Omental fat pad (tissue), 4 donors: ENCODE results near the gene FXYD2. TPM values are rescaled to one million over a fixed set of nuclear protein-coding genes. Genes with fewer than 3 reads are reported as not detected.
A peak's percentile ranks its signal among the peaks of the same experiment; 100 is the strongest.
"Not testable (repeated sequence)": the region's sequence is repeated elsewhere in the genome, so short reads cannot be mapped to it uniquely, and the experiment has no call there.

Source experiments
- ATAC-seq: fragments of 150-250 bp; one replicate; pipeline ENCODE4 v1.9.1; 2016; ENCODE audit warnings: mild to moderate bottlenecking, moderate library complexity; ENCODE audit not compliant: low FRiP score
- DNase-seq: peaks from one replicate; pipeline ENCODE4 v3.0.0-alpha.2; 2019; ENCODE audit warnings: low spot score
- total RNA-seq, 4 donors: library from RNA; depleted of rRNA; stranded (reverse); fragments of >200 nt; gene quantifications; one replicate each; pipeline ENCODE4 v1.1.0, GENCODE V29; 2016
- TF ChIP-seq, protein P1 (sequence below), 3 donors: fragments of 450-650 bp; IDR thresholded peaks; one replicate each; pipeline ENCODE4 v1.5.1; 2016 to 2017; ENCODE audit warnings: antibody characterized with exemption in 3 of 3, mild to moderate bottlenecking in 3 of 3, moderate library complexity in 2 of 3

Gene FXYD2
- total RNA-seq, 4 donors from 2014 or later, result 1.1 to 4.3 (median 2.0) TPM

DNA sequence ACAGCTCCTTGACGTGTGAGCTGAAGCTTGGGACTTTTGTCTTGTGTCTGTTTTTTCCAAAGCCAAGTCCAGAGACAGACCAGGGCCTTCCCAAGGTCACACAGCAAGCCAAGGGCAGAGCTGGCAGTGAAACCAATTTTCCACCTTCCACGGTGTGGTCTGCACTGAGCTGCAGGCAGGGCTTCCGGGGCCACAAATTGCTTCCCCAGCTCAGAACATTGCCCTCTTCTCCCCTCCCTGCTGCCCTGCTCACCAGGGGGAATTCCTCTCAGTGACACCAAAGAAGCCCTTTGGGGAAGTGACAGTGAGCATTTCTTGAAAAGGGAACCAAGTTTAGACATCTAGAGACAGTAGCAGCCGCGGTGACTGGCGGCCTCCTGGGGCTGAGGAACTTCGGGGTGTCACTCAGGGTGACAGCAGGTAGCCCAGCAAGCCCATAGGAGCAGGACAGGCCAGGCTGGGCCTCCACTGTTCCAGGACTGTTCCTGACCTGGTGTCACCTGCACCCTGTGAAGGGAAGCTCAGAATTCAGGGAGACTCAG is 9.2 kb downstream of the FXYD2 start:
- DNase-seq, result no peak
- no peak for ATAC-seq
- TF ChIP-seq, protein P1, sequence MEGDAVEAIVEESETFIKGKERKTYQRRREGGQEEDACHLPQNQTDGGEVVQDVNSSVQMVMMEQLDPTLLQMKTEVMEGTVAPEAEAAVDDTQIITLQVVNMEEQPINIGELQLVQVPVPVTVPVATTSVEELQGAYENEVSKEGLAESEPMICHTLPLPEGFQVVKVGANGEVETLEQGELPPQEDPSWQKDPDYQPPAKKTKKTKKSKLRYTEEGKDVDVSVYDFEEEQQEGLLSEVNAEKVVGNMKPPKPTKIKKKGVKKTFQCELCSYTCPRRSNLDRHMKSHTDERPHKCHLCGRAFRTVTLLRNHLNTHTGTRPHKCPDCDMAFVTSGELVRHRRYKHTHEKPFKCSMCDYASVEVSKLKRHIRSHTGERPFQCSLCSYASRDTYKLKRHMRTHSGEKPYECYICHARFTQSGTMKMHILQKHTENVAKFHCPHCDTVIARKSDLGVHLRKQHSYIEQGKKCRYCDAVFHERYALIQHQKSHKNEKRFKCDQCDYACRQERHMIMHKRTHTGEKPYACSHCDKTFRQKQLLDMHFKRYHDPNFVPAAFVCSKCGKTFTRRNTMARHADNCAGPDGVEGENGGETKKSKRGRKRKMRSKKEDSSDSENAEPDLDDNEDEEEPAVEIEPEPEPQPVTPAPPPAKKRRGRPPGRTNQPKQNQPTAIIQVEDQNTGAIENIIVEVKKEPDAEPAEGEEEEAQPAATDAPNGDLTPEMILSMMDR (IDR thresholded peaks at IDR 0.05), result no peak

DNA sequence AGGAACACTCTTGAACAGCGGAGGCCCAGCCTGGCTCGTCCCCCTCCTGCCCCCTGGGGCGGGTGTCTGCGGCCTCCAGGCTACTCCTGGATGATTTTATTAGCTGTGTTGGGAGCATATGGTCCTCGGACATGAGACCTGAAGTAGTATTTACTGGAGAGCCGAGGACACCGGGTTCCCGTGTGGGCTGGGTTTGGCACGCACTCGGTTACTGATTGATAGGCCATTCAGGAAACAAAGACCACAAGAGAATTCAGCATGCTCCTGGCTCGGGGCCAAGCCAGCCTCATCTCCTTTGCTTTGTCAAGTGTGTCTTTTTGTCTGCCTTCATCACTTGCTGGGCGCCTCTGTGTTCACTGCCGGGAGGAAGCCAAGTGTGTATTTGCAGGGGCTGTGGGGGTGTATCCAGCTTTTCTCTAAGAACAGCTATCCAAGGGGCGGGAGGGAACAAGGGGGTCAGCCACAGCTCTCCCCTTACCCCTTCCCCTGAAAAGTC is 9.7 kb downstream of the FXYD2 start:
- DNase-seq (no peak), ATAC-seq (no peak)
- TF ChIP-seq, protein P1 (IDR thresholded peaks at IDR 0.05), result no peak

DNA sequence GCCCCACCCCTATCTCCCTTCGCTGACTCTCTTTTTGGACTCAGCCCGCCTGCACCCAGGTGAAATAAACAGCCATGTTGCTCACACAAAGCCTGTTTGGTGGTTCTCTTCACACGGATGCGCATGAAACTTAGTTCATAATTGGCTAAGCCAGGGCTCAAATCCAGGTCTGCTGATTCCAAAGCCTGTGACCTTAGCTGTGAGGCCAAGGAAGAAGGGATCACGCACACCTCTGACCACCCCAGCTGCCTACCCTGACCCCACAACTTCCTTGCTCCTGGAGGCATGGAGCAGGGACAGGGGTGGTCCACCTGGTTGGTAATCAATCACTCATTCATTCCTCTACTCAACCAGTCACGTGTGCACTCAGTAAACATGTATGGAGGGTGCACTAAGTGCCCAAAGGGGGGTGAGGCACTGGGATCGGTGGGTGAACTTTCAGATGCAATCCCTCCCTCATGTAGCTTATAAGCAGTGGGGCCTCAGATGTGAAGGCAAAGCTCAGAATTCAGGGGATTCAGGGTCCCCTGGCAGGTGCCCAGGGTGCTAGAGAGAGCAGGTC is 10.3 kb downstream of the FXYD2 start:
- no peak for DNase-seq
- no peak for ATAC-seq
- TF ChIP-seq, protein P1 (IDR thresholded peaks at IDR 0.05), result no peak

DNA sequence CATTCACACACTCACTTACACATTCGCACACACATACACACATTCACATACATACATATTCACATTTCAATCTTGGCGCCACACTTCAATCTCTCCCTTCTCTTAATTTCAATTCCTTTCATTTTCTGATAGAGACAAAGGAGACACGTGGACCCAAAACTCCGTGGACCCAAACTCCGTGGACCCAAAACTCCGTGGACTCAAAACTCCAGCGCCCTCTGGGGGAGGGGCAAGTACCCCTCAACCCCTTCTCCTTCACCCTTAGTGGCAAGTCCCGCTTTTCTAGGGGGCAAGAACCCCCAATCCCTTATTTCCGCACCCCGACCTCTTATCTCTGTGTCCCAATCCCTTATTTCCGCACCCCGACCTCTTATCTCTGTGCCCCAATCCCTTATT is 14.5 kb downstream of the FXYD2 start:
- DNase-seq, ATAC-seq: not testable (repeated sequence)

DNA sequence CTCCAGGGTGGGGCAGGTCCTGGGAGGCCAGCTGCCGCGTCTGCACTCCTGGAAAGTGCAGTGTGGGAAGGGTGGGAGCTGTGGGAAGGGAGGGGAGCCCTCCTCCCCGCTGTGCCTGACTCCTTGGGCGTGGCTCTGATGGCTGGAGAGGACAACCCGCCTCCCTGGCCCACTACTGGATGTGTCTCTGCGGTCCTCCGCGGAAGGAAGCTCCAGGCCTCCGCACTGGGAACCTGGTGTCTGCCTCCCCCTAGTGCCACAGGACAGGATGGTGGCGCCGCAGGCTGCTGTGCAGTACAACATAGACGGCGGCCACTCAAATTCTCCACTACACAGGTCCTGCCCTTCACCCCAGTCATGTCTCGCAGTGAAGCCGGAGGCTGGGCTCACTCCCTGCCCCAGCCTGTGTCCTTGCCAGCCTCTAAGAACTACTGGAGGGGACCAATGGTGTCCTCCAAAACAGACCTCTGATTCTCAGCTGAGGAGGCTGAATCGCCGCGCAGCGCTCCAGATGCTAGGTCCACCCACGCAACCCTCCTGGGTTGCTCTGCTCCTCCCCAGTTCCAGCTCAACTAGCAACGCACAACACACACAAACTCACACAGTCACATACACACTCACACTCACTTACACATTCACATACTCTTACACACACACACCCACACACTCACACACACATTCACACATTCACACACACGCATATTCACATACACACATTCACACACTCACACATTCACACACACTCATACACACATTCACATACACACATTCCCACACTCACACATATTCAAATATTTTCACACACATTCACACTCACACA is 15.1 kb downstream of the FXYD2 start:
- DNase-seq, result no peak
- peak; percentile 86 for ATAC-seq
- TF ChIP-seq, protein P1 (IDR thresholded peaks at IDR 0.05), result no peak

DNA sequence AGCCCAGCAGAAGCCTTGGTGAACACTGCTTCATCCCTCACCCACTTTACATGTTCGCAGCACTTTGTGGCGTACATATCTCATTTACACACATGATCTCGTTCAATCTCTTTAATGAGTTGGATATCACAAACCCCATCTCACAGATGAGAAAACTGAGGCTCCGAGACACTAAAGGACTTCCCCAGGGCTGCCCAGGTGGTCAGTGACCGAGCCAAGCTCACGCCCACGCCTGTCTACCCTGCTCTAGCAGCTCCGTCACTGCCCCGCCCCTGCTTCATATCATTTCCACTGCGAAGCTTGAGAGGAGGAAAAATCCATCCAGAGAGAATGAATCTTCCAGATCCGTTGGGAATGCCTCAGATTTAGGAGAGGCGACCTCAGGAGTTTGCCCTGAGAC is 15.8 kb downstream of the FXYD2 start:
- peak; percentile 65 for ATAC-seq

More for the DNA sequence above, 15.8 kb downstream of the FXYD2 start:
- DNase-seq, result no peak
- TF ChIP-seq, protein P1 (IDR thresholded peaks at IDR 0.05), result no peak
